GM19023 (cell line): ENCODE results near the gene JUND.
A peak's percentile ranks its signal among the peaks of the same experiment; 100 is the strongest.

Experiments
- ATAC-seq: cut with Tn5 transposase; IDR thresholded peaks from one replicate; pipeline ENCODE4 v1.9.1; 2021; ENCODE audit warnings: mild to moderate bottlenecking, moderate library complexity; ENCODE audit not compliant: unreplicated experiment

Gene JUND

DNA sequence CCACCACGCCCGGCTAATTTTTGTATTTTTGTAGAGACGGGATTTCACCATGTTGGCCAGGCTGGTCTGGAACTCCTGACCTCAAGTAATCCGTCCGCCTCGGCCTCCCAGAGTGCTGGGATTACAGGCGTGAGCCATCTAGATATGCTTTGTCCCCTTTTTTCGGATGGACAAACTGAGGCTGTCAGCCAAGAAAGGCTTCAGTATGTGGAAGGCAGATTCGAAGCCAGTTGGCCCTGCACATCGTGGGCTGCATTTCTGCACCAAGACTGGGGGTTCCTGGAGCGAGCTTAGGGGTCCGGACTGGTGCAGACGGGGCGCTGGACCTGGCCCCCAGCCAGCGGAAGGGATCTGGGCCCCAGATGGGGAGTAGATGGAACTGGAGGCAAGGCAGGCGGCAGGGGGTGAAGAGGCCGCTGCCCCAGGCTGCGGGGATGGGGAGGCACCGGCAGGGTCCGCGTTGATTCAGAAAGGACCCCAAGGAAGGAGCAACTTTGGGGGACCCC lies 9.7 kb upstream of the JUND start:
- ATAC-seq, result peak; percentile 17

DNA sequence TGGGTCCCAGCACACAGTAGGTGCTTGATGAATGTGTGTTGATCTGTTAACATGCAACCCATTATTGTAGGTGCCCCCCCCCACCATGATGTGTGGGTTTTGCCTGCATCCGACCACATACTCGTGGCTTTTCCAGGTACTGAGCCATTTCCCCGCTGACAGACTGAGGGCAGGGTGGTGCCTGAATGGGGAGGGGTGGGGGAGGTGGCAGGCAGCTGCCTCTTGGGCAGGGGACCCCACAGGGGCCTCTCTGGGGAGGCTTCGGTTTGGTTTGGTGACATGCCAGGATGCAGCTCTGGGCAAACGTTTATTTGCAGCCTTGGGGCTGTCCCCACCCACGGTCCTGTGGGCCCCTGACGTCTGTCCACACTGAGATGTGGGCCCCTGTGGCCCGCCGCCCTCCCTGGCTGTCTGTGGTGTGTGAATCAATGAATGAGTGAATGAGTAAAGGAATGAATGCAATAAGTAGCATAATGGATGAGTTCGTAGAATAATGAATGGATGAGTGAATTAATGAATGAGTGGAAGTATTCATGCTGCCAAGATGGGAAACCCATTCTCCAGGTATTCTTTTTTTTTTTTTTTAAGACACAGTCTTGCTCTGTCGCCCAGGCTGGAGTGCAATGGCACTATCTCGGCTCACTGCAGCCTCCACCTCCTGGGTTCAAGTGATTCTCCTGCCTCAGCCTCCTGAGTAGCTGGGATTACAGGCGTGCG lies 9.0 kb upstream of the JUND start:
- no peak for ATAC-seq

GRCh38 chr19:18289471-18290301 lies 8.3 kb upstream of the JUND start:
- ATAC-seq, result no peak

- ATAC-seq, result no peak
Measured at GRCh38 chr19:18287836-18288772, 6.7 kb upstream of the JUND start.

GRCh38 chr19:18286973-18287635 lies 5.7 kb upstream of the JUND start:
- ATAC-seq, result no peak

GRCh38 chr19:18284712-18285360 lies 3.4 kb upstream of the JUND start:
- no peak for ATAC-seq

DNA sequence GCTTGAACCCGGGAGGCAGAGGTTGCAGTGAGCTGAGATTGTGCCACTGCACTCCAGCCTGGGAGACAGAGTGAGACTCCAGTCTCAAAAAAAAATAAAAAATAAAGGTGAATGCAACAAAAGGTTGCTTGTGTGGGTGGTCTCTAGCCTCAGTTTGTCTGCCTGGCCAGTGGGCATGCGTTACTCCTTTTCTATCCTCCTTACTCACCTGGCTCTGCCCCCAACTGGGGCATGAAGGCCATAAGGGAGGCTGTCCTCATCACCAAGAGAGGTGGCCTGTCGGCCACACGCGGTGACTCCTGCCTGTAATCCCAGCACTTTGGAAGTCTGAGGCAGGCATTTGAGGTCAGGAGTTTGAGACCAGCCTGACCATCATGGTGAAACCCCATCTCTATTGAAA lies 1.9 kb upstream of the JUND start:
- no peak for ATAC-seq

- no peak for ATAC-seq
Measured at GRCh38 chr19:18282788-18283141, 1.3 kb upstream of the JUND start.

- ATAC-seq, result no peak
Measured at GRCh38 chr19:18282021-18282787, 782 bp upstream of the JUND start.

DNA sequence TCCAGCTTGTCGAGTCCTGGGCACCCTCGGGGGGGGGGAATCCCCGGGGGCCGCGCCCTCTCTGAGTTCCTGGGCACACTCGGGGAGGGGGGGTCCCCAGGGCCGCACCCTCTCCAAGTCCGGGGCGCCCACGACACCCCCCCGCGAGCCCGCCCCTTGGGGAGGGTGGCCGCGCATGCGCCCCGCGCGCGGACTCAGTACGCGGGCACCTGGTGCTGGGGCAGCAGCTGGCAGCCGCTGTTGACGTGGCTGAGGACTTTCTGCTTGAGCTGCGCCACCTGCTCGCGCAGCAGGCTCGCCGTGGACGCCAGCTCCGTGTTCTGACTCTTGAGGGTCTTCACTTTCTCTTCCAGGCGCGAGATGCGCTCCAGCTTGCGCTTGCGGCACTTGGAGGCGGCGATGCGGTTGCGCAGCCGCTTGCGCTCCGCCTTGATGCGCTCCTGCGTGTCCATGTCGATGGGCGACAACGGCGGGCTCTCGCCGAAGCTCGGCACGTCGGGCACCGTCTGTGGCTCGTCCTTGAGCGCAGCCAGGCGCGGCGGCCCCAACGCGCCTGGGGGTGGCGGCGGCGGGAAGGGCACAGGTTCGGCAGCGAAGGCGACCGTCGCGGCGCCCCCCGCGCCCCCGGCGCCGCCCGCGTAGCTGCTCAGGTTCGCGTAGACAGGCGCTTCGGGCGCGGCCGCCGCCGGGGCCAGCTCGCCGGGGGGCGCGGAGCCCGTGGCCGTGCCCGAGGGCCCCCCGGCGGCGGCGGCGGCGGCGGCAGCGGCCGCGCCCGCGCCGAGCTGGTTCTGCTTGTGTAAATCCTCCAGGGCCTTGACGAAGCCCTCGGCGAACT lies 958 bp downstream of the JUND start:
- peak; percentile 12 for ATAC-seq

GRCh38 chr19:18279516-18280246 lies 1.7 kb downstream of the JUND start:
- ATAC-seq, result no peak

- ATAC-seq, result no peak
Measured at GRCh38 chr19:18279266-18279515, 2.2 kb downstream of the JUND start.

GRCh38 chr19:18278521-18279265 lies 2.7 kb downstream of the JUND start:
- ATAC-seq, result no peak

DNA sequence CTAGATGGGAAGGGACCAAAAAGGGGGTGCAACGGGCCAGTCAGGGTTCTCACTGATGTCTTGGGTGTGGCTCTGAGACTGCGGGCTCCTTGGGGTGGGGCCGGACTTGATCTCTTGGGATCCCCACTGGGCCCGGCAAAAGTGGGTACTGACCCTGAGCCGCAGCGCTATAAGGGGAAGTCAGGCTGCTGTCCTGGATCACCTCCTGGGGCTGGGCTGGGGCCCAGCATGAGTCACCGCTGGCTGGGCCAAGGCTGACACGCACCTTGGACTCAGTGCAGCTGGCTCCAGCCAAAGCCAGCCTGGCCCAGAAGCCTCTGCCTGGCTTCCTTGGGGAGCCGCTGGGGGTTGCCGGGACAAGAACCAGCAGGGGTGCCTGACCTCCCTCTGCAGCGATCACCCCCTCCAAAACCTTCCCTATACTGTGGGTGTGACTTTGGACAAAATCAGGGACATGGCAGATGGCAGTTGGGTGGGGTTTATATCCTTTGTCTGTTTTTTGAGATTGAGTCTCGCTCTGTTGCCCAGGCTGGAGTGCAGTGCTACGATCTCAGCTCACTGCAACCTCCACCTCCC lies 6.6 kb downstream of the JUND start:
- ATAC-seq, result no peak

DNA sequence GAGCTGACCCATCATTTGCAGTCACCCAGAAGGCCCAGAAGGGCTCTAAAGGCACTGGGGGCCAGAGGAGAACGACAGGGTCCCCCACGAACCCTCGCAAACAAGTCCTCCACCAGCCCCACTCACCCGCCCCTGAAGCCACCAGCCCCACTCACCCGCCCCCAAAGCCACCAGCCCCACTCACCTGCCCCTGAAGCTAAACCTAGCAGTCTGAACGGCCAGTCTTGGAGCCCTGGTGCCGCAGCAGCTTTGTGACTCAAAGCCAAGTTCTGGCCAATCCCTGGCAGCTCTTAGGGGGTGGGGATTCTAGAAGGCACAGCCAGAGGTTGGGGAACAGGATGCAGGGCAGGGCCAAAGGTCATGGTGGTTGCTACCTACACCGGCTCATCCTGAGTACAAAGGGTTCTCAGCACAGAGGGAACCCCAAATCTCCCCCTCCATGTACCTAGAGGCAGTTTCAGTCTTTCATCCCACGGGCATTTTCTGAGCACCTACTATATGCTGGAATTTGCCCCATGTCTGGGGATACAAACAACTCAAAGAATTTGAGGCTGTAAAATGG lies 7.1 kb downstream of the JUND start, which contains the start of gene IQCN:
TSS of gene IQCN (minus strand) at position 234 of the 562 bp plus-strand sequence. CDS start 4,974 bp downstream, outside the sequence.
- ATAC-seq, result no peak

DNA sequence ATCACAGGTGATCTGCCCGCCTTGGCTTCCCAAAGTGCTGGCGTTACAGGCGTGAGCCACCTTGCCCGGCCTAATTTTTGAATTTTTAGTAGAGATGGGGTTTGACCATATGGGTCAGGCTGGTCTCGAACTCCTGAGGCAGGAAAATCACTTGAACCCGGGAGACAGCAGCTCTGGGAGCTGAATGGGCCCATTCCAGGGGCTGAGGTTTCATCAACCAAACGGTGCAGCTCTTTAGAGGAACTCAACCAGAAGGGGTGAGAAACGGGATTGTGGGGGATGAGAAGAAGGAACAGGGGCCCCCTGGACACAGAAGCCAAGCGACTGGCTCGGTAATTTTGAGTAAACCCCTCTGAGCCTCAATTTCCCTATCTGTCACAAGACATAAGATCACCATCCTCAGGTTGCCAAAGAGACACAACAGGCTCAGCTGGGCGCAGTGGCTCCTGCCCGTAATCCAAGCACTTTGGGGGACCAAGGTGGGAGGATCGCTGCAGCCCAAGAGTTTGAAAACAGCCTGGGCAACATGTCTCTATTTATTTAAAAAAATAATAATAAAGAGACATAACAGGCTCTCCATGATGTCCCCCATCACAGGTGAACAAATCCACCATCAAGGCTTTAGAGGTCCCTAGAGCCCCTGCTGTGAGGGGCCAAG lies 7.7 kb downstream of the JUND start:
- ATAC-seq, result no peak
